COLO829 (cell line): ENCODE data around the gene DEPDC5.

ENCODE experiments used
- DNase-seq: peaks from one replicate; pipeline ENCODE4 v3.0.0; 2012; ENCODE audit warnings: low spot score

Gene DEPDC5

GRCh38 chr22:31852691-31853421, 99.0 kb downstream of the DEPDC5 start:
- no peak for DNase-seq

- DNase-seq: no peak
Measured at GRCh38 chr22:31853736-31854495, 100.1 kb downstream of the DEPDC5 start.

- no peak for DNase-seq
Measured at GRCh38 chr22:31857247-31857646, 103.4 kb downstream of the DEPDC5 start.

- no peak for DNase-seq
Measured at GRCh38 chr22:31861226-31861840, 107.5 kb downstream of the DEPDC5 start.

GRCh38 chr22:31866918-31867317, 113.1 kb downstream of the DEPDC5 start:
- DNase-seq: no peak

- DNase-seq: no peak
Measured at GRCh38 chr22:31867386-31868153, 113.8 kb downstream of the DEPDC5 start.

GRCh38 chr22:31869739-31870138, 115.9 kb downstream of the DEPDC5 start:
- no peak for DNase-seq

GRCh38 chr22:31870890-31871289, 117.1 kb downstream of the DEPDC5 start:
- no peak for DNase-seq

GRCh38 chr22:31871480-31871879, 117.7 kb downstream of the DEPDC5 start:
- DNase-seq: no peak

GRCh38 chr22:31872209-31872608, 118.4 kb downstream of the DEPDC5 start:
- DNase-seq: no peak

- no peak for DNase-seq
Measured at GRCh38 chr22:31874821-31875220, 121.0 kb downstream of the DEPDC5 start.

- DNase-seq: no peak
Measured at GRCh38 chr22:31876156-31876920, 122.5 kb downstream of the DEPDC5 start.

GRCh38 chr22:31879585-31879984, 125.8 kb downstream of the DEPDC5 start:
- no peak for DNase-seq

- DNase-seq: no peak
Measured at GRCh38 chr22:31881200-31881599, 127.4 kb downstream of the DEPDC5 start.

GRCh38 chr22:31881865-31882264, 128.0 kb downstream of the DEPDC5 start:
- no peak for DNase-seq

GRCh38 chr22:31882971-31883370, 129.2 kb downstream of the DEPDC5 start:
- no peak for DNase-seq

- DNase-seq: no peak
Measured at GRCh38 chr22:31883989-31884388, 130.2 kb downstream of the DEPDC5 start.

- DNase-seq: no peak
Measured at GRCh38 chr22:31891366-31892079, 137.7 kb downstream of the DEPDC5 start.

- no peak for DNase-seq
Measured at GRCh38 chr22:31892080-31892433, 138.2 kb downstream of the DEPDC5 start.

GRCh38 chr22:31893460-31893859, 139.6 kb downstream of the DEPDC5 start:
- peak; percentile 24 for DNase-seq
